ENCODE results near the gene MCCD1. TPM values are rescaled to one million over a fixed set of nuclear protein-coding genes. Genes with fewer than 3 reads are reported as not detected.

MCCD1 gene
- total and polyA plus RNA-seq, 2 of the 13 experiments (the other 11 are each of a cell fraction or from before 2014, with no cell fraction given): 0.15 TPM; not detected in 1

DNA sequence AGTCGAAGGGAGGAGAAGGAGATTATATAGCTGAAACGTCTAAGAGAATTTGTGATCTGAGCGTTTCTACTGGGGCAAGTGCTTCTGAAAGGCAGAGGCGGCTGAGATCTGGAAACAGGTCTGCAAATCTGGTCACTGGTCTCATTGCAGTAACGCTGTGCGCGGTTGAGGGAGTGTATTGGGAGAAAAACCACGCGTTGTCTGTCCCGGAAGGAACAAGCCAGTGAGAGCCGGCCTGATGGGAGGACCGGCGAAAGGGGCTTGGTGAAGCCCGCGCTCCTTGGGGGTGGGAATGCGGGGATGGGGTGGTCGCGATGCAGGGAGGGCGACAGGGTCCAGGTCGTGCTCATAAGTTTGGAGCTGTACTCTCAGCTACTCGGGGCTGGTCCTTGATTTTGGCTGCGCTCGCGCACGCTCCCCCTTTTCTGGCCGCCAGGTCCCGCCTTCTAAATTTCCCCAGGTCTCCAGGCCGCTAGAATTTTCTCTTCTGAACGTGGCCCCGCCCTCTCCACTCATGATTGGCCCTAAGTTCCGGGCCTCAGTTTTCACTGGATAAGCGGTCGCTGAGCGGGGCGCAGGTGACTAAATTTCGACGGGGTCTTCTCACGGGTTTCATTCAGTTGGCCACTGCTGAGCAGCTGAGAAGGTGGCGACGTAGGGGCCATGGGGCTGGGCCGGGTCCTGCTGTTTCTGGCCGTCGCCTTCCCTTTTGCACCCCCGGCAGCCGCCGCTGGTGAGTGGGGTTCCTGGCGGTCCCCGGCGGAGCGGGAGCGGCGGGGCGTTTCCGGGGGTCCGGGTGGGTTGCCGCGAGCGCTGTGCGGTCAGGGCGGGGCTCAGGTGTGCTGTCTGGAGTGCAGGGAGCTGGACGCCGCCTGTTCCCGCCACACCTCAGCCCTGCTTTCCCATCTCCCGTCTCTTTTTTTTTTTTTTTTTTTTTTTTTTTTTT lies 31.0 kb upstream of the MCCD1 start, which contains the start of gene MICB (continued):
- 0 out of 2 replicates have a peak, but pooled peaks have one; percentile 30 for TF ChIP-seq SIN3A (IDR thresholded peaks at IDR 0.05; ENCODE audit: borderline replicate concordance, low read depth, low read length)
- TF ChIP-seq, protein P1, sequence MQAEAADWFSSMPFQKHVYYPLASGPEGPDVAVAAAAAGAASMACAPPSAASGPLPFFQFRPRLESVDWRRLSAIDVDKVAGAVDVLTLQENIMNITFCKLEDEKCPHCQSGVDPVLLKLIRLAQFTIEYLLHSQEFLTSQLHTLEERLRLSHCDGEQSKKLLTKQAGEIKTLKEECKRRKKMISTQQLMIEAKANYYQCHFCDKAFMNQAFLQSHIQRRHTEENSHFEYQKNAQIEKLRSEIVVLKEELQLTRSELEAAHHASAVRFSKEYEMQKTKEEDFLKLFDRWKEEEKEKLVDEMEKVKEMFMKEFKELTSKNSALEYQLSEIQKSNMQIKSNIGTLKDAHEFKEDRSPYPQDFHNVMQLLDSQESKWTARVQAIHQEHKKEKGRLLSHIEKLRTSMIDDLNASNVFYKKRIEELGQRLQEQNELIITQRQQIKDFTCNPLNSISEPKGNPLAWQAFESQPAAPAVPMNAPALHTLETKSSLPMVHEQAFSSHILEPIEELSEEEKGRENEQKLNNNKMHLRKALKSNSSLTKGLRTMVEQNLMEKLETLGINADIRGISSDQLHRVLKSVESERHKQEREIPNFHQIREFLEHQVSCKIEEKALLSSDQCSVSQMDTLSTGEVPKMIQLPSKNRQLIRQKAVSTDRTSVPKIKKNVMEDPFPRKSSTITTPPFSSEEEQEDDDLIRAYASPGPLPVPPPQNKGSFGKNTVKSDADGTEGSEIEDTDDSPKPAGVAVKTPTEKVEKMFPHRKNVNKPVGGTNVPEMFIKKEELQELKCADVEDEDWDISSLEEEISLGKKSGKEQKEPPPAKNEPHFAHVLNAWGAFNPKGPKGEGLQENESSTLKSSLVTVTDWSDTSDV (CRISPR knock-in tag; IDR thresholded peaks at IDR 0.05): no peak
- no peak for TF ChIP-seq NFE2 (CRISPR knock-in tag; IDR thresholded peaks at IDR 0.05)
- TF ChIP-seq ISX (CRISPR knock-in tag; conservative IDR thresholded peaks at IDR 0.05): no peak
- no peak for TF ChIP-seq TCF12 (IDR thresholded peaks at IDR 0.05)
- no peak for TF ChIP-seq TCF12 (CRISPR knock-in tag; IDR thresholded peaks at IDR 0.05)
- TF ChIP-seq GTF2F1 (IDR thresholded peaks at IDR 0.05; ENCODE audit: low read length): no peak
- TF ChIP-seq ZNF607 (CRISPR knock-in tag; IDR thresholded peaks at IDR 0.05; ENCODE audit: borderline replicate concordance): no peak; the same call in 1 of the 2 replicates
- TF ChIP-seq TOPORS (CRISPR knock-in tag; IDR thresholded peaks at IDR 0.05): no peak; the same call in 1 of the 2 replicates
- TF ChIP-seq AKAP8 (CRISPR knock-in tag; IDR thresholded peaks at IDR 0.05): no peak
- no peak for TF ChIP-seq ZNF83 (CRISPR knock-in tag; IDR thresholded peaks at IDR 0.05; ENCODE audit: borderline replicate concordance)
- TF ChIP-seq, protein P2, sequence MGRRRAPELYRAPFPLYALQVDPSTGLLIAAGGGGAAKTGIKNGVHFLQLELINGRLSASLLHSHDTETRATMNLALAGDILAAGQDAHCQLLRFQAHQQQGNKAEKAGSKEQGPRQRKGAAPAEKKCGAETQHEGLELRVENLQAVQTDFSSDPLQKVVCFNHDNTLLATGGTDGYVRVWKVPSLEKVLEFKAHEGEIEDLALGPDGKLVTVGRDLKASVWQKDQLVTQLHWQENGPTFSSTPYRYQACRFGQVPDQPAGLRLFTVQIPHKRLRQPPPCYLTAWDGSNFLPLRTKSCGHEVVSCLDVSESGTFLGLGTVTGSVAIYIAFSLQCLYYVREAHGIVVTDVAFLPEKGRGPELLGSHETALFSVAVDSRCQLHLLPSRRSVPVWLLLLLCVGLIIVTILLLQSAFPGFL (CRISPR knock-in tag; IDR thresholded peaks at IDR 0.05): no peak
- no peak for TF ChIP-seq ARNT2 (CRISPR knock-in tag; IDR thresholded peaks at IDR 0.05; ENCODE audit: low read depth)
- no peak for TF ChIP-seq JARID2 (CRISPR knock-in tag; IDR thresholded peaks at IDR 0.05; ENCODE audit: insufficient replicate concordance)
- peak in 1 of 2 experiments; percentile 59; a peak in 2 of 4 replicates for TF ChIP-seq POLR2A (IDR thresholded peaks at IDR 0.05; ENCODE audit: insufficient read depth in 1 of 2, low read depth in 2 of 2, low read length in 2 of 2)
- TF ChIP-seq, protein P3, sequence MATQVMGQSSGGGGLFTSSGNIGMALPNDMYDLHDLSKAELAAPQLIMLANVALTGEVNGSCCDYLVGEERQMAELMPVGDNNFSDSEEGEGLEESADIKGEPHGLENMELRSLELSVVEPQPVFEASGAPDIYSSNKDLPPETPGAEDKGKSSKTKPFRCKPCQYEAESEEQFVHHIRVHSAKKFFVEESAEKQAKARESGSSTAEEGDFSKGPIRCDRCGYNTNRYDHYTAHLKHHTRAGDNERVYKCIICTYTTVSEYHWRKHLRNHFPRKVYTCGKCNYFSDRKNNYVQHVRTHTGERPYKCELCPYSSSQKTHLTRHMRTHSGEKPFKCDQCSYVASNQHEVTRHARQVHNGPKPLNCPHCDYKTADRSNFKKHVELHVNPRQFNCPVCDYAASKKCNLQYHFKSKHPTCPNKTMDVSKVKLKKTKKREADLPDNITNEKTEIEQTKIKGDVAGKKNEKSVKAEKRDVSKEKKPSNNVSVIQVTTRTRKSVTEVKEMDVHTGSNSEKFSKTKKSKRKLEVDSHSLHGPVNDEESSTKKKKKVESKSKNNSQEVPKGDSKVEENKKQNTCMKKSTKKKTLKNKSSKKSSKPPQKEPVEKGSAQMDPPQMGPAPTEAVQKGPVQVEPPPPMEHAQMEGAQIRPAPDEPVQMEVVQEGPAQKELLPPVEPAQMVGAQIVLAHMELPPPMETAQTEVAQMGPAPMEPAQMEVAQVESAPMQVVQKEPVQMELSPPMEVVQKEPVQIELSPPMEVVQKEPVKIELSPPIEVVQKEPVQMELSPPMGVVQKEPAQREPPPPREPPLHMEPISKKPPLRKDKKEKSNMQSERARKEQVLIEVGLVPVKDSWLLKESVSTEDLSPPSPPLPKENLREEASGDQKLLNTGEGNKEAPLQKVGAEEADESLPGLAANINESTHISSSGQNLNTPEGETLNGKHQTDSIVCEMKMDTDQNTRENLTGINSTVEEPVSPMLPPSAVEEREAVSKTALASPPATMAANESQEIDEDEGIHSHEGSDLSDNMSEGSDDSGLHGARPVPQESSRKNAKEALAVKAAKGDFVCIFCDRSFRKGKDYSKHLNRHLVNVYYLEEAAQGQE (IDR thresholded peaks at IDR 0.05; ENCODE audit: borderline replicate concordance in 1 of 2, low read depth in 1 of 2, low read length in 2 of 2): no peak
- TF ChIP-seq ZNF713 (CRISPR knock-in tag; IDR thresholded peaks at IDR 0.05): no peak
- TF ChIP-seq RARG (CRISPR knock-in tag; IDR thresholded peaks at IDR 0.05; ENCODE audit: low read depth): no peak
- 0 out of 2 replicates have a peak, but pooled peaks have one; percentile 53 for TF ChIP-seq ZNF678 (CRISPR knock-in tag; IDR thresholded peaks at IDR 0.05)
- TF ChIP-seq ZNF256 (CRISPR knock-in tag; conservative IDR thresholded peaks at IDR 0.05): 0 out of 2 replicates have a peak, but pooled peaks have one; percentile 37
- no peak for TF ChIP-seq RBM39 (IDR thresholded peaks at IDR 0.05; ENCODE audit: low read depth, low read length, poor library complexity, severe bottlenecking)
- TF ChIP-seq, protein P4, sequence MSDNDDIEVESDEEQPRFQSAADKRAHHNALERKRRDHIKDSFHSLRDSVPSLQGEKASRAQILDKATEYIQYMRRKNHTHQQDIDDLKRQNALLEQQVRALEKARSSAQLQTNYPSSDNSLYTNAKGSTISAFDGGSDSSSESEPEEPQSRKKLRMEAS (IDR thresholded peaks at IDR 0.05): peak; percentile 59; the same call in 1 of the 2 replicates

Data from HepG2 (cell line).